T-helper 17 cell (primary cell): ENCODE results near the gene PYCR2. TPM values are rescaled to one million over a fixed set of nuclear protein-coding genes. Genes with fewer than 3 reads are reported as not detected.

Source experiments
- total RNA-seq, 4 donors: library from RNA in 2 of 4; stranded (reverse) in 2 of 4; gene quantifications; one replicate each; pipeline ENCODE4 v1.2.3 and lab custom pipeline; 2022 to 2026

PYCR2 gene
- total RNA-seq, 2 donors from 2014 or later: 48.1 to 53.7 TPM

Other genes starting within 250 kb of the PYCR2 start
- 10 to 100 TPM; 85.5 to 87.6 TPM for gene SRP9, start 146.4 kb downstream of the PYCR2 start, total RNA-seq
- 1 to 10 TPM in 1 of 2 donors, under 1 TPM in 1; 0.94 to 1.3 TPM for gene EPHX1, start 114.1 kb downstream of the PYCR2 start, total RNA-seq
- 100 to 1,000 TPM; 269 to 280 TPM for gene TMEM63A, start 41.9 kb downstream of the PYCR2 start, total RNA-seq
- gene LEFTY1, start 35.1 kb downstream of the PYCR2 start, total RNA-seq: under 1 TPM in 1 of 2 donors, not detected in 1; 0.68 TPM
- not detected for gene LEFTY2, start 17.0 kb upstream of the PYCR2 start, total RNA-seq
- gene SDE2, start 75.1 kb upstream of the PYCR2 start, total RNA-seq: 10 to 100 TPM; 31.7 to 37.6 TPM
- 100 to 1,000 TPM; 318 to 496 TPM for gene H3-3A, start 138.5 kb upstream of the PYCR2 start, total RNA-seq